DLD1 (cell line): ENCODE measurements around the gene PITPNC1.
"Not testable (repeated sequence)": the region's sequence is repeated elsewhere in the genome, so short reads cannot be mapped to it uniquely, and the experiment has no call there.

Experiments
- in situ Hi-C: cut with HindIII; loops from 2 replicates; pipeline ENCODE4 v1.10.0; 2017; ENCODE audit warnings: low sequenced_read_pairs

Gene PITPNC1

DNA sequence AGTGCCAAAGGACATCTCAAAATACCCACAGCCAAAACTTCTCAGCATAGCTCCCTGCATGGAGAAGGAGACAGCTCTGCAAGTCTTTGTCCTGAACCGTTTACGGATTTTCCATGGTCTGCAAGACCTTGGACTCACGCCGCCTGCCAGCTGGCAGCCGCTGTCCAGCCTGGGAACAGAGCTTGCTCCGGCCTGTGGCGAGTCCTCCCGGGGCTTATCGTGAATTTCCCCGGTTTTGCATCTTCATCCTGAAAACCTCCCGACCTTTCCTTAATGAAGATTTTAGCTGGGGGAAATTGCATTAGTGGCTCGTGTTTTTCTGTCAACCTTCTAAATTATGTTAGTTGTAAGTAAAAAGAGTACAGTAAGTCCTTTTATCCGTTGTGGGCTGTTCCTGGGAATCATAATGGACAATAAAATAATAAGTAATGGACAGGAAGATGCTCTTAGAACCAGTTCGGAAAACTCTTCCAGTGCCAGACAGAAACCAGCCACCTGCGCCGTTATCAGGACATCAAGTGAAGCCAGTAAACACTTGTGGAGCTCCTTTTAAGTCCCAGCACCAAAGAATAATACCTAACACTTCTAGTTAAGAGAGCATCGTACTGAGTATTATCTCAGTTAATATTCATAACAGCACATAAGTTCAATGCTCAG lies 228.3 kb downstream of the PITPNC1 start:
- in situ Hi-C loops: no loop called here

DNA sequence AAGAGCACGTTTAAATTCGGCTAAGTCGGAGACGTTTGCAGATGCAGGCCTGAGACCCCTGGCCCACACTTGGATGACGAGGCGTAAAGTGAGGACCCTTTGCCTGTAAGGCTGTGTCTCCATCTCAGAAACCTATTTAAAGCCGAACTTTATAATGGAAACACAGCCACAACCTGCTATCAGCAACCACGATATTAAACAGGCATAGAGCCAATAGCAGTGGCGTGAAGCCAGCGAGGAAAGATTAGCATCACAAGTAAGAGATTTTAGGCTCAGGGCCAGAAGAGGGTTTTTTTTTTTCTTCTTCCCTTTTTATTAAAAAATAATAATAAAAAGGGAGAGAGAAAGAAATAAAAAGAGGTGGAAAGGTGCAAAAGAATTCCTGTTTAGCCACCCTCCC lies 229.4 kb downstream of the PITPNC1 start:
- in situ Hi-C loops: no loop called here

DNA sequence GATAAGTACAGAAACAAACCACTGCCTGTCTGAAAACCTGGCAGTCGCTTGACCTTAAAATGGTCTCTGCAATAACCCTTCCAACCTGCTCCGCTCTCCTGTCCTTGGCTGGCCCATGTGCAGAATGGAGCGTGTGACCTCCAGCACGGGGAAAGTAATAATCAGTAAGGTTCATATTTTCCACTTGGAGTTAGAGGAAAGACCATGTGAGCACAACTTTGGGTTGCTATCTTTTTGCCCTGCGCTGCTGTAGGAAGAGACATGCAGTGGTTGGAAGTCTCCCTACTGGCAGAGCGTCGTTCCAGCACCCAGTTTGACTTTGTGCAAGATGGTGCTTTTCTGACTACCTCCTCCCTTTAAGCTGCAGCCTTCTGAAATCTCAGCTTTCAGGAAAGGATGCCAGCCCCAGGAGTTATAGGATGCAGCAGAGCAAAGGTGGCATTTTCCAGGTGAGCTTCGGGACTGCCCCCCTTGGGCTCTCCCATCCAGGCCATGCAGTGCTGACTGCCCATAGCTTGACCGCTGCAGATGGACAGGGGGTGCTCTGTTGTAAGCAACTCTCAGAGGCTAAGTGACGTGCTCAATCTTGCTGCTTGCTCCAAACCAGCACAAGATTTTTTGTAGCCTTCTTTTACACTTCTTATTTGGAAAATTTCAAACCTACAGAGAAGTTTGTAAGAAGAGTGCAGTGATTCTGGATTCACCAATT lies 230.0 kb downstream of the PITPNC1 start:
- in situ Hi-C loops: no loop called here

DNA sequence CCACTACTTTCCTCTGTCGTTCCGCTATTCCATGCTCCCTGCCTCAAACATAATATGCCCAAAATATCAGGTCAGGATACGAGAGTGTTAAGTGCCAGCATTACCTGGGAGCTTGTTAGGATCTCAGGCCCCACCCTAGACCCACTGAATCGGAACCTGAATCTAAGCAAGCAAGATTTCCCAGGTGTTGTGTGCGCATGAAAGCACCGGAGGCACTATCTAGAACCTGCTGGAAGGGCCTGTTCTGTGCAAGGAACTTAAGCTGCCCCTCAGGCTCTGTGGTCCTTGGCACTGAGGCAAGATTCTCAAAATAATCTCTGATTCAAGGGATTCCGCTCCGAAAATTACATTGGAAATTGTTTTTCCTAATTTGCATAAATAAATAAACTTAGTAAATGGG lies 233.0 kb downstream of the PITPNC1 start:
- in situ Hi-C loops: no loop called here

DNA sequence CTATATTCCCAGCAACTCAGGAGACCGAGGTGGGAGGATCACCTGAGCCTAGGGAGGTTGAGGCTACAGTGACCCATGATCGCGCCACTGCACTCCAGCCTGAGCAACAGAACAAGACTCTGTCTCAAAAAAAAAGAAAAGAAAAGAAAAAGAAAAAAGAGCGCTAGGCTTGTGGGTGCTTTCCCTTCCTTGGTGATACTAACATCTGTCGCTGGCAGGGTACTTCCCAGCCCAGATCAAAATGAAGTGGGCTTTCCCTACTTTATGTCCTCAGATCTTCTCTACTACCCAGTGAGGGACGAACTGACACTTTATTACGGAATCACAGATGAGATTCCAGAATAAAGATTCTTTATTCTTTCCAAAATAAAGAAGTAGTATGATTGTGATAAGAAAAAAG lies 236.9 kb downstream of the PITPNC1 start:
- in situ Hi-C loops: no loop called here

DNA sequence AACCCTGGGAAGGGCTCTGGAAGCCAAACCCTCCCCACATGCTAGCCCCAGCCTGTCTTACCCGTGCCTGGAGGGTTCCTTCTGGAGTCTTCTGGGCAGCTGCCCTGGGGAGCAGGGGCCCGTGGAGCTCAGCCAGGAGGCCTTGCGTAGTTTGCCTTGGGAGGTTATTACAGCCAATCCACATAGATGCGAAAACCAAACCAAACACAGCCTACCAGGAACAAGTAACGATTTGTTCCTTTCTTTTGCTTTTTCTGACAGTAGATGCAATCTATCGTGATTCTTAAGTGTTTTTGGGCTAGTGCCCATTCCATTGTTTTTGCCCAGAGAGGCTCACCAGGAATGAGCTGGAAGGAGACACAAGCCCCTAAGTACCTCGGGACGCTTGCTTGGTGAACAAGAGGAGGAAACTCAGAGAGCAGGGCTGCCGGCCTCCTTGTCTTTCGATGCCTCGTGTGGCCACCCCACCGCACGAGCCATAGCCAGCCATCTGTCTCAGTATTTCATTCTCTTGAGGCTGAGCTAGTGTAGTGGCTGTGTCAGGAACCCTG lies 238.0 kb downstream of the PITPNC1 start:
- in situ Hi-C loops: no loop called here

DNA sequence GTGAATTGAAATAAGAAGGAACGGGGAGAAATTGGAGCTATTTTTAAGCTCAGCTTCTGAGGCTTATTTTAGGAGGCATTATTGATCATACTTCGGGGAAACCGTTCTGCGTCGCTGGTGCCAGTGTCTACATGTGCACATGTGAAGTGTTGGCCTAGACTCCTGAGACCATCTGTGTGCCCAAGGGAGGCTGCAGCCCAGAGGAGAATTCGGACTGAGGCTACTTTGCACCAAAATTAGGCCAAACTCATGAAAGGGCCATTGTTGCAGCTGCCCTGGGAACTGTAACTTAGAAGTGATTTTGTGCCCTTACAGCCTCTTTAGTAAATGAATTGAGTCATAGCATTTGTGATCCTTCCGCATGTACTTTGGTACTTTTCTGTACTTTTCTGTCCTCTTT lies 238.7 kb downstream of the PITPNC1 start:
- in situ Hi-C loops: no loop called here

DNA sequence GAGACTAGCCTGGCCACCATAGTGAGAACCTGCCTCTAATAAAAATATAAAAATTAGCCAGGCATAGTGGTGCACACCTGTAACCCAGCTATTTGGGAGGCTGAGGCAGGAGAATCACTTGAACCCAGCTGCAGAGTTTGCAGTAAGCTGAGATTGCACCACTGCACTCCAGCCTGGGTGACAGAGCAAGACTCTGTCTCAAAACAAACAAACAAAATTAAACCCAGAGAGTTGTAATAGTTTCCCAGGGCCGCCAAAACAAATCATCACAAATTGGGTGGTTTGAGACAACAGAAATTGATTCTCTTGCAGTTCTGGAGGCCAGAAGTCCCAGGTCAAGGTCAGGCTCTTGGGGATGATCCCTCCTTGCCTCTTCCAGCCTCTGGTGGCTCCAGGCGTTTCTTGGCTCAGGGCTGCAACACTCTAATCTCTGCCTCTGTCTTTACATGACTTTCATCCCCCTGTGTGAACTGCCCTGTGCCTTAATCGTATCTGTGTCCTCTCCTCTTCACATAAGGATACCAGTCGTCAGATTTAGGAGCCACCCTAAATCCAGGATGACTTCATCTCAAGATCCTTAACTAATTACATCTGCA lies 240.3 kb downstream of the PITPNC1 start:
- in situ Hi-C loops: no loop called here

DNA sequence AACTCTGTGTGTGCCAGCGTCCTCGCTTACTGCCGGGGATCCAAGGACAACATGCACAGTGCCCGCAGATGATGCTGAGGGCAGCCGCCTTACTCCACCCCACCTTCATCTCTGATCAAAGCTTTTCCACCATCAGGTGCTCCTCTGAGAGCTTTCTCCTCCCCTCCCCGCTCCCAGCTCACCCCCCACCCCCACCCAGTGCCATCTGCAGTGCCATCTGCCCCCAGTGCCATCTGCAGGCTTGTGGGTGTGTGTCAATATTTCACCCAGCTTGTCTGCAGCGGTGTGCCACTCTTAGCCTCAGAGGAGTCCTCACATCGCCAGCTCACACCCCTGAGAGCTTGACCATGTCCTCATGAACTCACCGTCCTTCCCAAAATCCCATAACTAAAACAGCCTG lies 242.5 kb downstream of the PITPNC1 start:
- in situ Hi-C loops: no loop called here

DNA sequence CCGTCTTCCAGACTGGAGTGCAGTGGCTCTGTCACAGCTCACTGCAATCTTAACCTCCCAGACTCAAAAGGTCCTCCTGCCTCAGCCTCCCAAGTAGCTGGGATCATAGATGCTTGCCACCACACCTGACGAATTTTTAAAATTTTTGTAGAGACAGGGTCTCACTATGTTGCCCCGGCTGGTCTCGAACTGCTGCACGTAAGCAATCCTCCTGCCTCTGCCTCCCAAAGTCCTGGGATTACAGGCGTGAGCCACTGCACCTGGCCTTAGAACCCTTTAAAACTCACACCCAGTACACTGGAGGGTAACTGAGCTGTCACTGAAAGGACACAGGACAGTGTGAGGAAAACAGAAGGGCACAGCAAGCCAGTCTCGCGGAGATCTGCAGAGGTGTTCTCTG lies 243.0 kb downstream of the PITPNC1 start:
- in situ Hi-C loops: no loop called here

DNA sequence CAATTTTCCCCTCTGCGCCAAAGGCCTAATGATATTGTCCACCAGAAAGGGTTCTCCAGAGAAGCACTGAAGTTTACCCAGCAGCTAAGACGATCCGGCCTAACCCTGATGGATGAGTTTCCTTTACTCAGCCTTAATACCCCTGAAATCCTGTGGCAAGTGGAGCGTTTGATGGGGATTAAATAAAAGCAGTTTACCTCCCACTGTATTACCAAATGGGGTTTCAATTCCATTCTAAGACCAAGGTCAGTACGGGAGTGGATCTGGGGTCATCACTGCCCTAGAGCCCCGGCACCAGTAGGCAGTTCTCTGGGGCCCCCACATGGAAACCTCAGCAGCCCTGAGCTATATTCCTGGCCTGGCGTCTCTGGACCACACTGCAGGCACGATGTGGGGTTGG lies 243.6 kb downstream of the PITPNC1 start:
- in situ Hi-C loops: no loop called here

DNA sequence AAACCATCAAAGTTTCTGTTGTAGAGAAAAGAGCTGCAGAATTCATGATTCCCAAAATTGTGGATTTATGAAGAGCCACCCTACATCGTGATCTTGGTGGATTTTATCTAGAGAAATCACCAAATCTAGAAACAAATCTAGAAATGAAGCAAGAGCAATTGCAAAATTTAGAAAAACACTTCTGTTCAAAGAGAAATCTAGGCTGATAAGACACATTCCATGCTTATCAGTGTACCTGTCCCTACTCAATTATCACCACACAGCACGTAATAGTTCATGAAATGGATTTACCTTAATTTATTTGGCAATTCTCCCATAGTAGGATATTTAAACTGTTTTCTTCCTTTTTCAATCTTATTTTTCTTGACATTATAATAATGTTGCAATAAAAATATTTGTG lies 246.7 kb downstream of the PITPNC1 start:
- in situ Hi-C loops: no loop called here

DNA sequence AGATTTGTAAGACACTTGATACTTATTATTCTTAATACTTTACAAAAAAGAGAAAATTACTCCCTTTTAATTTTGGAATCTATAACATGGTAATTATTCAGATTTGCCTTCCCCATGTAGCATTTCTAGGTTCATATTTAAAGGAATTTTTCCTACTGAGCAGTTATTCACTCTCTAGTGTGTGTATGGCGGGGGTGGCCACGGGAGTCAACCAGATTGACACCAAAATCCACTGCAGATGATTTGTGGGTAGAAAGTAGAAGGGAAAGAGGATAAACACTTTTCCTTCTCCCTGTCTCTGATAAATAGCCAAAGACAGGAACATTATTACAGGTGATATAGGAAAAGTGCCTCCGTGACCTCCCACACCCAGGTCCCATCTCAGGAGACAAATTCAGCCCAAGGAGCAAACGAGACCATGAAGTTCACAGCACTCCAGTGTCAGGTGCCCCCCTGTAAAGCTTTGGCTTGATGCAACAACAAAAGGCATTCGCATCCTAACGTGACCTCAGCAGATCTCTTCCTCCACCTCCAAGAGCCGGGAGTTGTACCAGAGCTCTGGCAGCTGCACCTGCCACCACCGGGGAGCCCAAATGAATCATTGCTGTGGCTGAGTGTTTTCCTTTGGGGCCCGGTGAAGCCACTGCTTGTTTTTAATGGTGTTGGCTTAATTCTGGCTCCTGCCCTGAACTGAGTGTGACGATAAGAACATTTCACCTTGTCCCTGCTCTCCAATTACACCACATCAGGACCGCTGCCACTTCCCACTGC lies 248.0 kb downstream of the PITPNC1 start:
- in situ Hi-C loops: no loop called here

DNA sequence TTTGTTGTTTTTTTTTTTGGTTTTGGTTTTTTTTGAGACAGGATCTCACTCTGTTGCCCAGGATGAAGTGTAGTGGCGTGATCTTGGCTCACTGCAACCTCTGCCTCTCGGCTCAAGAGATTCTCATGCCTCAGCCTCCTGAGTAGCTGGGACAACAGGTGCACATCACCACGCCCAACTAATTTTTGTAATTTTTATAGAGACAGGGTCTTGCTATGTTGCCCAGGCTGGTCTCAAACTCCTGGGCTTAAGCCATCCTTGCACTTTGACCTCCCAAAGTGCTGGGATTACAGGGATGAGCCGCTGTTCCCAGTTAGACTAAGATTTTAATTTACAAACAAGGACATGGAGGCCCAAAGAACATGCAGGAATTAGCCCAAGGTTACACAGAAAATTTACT lies 248.9 kb downstream of the PITPNC1 start:
- in situ Hi-C loops: no loop called here

DNA sequence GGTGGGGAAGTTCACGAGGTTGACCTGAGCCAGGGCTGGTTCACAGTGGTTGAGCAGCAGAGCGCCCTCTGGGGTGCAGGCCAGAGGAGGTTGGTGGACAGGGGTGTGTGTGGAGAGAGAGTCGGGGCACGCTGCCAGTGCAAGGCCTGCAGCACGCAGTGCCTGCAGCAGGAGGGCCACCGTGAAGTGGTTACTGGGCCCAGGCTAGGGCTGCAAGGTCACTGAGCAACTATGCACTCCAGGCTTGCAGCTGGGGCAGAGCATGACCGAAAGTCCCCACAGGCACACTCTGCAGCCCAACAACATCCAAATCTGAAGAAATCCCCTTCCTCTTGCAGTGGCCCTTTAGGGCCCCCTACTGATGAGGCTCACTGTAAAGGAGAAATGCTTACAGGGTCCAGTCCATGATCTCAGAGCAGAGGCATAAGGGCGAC lies 251.5 kb downstream of the PITPNC1 start:
- in situ Hi-C loops: no loop called here

DNA sequence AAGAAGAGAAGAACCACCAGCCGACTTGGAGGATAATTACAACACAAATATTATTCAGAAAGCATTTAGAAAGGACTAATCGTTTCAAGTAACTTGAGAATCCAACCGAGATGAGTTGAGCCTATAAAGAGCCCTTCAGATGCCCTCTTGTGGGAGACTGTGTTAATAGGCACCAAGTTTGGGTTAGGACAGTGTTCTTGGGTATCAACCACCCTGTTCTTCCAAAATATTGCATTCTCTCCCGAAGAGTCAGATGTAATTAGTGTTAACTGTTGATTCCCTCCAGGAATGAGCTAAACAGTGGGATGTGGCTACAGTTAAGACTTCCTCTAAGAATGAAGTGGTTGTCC lies 252.9 kb downstream of the PITPNC1 start:
- in situ Hi-C loops: no loop called here

DNA sequence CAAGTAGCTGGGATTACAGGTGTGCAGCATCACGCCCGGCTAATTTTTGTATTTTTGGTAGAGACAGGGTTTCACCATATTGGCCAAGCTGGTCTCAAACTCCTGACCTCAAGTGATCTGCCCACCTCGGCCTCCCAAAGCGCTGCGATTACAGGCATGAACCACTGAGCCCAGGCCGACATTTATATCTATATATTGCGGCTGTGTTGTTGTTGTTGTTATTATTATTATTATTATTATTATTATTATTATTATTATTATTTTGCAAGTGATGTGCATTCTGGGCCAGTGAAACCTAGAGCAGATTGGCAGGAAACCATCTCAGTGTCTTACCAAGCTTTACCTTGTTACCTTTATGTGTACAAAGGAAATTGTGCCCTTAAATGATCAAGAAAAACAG lies 253.8 kb downstream of the PITPNC1 start:
- in situ Hi-C loops: not testable (repeated sequence)

DNA sequence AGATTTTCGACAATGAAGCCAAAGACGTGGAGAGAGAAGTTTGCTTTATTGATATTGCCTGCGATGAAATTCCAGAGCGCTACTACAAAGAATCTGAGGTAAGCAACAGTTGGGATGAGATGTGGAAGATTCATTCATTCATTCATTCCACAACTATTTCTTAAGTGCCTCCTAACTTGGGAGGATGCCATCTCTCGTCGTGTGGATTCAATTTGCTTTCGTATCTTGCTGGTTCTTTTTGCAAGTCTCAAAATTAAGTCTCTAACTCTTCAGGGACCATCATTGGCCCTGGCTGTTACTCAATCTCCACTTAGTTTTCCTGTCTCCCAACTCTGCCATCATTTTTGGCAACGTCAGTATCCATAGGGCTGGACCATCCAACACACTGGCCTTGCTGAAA lies 255.1 kb downstream of the PITPNC1 start:
- in situ Hi-C loops: no loop called here

DNA sequence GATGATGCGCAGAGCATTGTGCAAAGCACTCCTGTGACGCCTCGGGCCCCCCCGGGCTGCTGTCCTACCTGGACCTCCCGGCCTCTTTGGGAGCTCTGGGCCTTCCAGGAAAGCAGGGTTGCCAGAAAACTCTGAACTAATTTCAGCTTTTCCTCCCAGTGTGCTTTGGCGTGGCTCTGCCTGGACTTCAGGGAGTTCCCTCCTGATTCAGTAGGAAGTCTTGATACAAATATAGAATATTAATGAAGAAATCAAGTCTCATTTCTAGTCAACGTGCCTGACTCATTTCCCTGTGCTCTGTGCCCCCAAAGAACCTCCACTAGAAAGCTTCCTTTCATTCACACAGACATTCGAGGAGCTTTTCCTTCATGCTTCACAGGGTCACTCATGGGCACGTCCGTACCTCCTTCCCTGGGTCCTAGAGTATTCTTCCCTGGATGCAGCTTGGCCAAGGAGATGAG lies 256.7 kb downstream of the PITPNC1 start:
- in situ Hi-C loops: no loop called here

DNA sequence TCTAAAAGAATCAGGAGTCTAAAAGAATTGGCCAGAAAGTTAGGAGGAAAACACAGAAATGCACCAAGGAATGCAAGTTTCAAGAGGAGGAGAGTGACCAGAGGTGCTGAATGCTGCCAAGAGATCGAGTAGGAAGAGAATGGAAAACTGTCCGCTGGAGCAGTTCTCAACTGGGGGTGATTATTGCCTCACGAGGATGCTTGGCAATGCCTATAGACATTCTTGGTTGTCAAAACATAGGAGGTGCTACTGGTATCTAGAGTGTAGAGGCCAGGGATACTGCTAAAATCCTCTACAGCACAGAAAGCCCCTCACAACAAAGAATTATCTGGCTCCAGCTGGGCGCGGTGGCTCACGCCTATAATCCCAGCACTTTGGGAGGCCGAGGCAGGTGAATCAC lies 258.6 kb downstream of the PITPNC1 start:
- in situ Hi-C loops: no loop called here

DNA sequence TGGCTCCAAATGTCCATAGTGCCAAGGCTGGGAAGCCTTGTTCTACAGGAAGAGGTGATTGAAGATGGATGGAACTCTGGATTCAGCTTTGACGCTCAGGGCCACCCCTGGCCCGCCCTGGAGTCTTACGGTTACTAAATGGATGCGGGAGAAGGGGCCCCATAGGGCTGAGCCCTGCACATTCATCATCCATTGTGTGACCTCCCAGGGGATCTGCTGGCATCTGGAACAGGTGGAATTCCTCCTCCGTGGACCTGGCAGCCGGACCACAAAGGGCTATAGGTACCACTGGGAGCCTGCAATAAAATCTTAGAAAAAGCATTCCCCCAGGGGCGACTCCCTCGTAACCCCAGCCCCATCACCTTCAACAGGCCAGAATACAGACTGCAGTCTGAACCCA lies 259.2 kb downstream of the PITPNC1 start:
- in situ Hi-C loops: no loop called here
